NCI-H1105 (cell line): ENCODE results near the gene CYP26B1.

Experiments
- DNase-seq: peaks from one replicate; lab custom pipeline; 2025; lab: John Stamatoyannopoulos, UW

The CYP26B1 gene

DNA sequence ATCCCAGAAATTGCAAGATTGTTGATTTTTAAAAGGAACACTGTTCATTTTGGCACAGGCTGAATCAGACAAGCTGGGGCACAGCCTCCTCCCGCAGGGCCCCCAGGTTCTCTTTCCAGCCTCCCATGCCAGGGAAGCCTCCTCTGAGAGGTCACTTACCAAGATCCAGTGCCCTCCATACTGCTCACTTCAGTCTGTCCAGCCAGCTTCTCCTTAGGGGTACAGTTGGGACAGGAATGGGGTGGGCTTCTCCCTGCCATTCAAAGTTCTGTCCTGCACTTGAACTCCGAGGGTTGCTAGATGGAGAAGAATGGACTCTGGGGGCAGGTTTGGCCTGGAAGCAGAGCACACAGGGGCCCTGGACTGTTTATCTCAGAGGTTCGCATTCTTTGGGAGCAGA is 7.5 kb upstream of the CYP26B1 start:
- no peak for DNase-seq

DNA sequence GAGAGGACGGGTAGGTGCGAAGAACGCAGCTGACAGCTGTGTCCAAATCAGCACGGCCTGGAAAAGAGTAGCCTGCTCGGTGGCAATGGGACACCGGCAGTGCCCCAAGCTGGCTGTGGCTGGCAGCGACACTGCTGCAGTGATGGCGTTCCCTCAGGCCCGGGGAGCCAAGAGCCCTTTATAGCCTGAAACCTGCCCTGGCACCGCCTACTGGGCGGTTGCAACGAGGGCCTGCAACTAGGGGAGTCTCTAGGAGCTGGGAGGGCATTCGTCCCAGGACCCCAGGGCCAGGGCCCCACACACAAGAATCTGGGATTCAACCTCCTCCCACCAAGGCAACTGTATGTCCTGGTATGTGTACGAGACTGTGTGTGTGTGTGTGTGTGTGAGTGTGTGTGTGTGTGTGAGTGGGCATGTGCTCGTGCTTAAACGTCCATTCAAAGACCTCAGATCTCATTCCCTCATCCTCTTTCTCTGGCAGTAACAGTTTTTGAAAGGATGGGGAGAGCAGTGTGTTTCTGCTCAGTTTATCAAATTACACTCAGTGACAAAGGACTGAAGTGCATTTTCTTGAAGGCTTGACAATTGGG is 6.8 kb upstream of the CYP26B1 start:
- DNase-seq: no peak

DNA sequence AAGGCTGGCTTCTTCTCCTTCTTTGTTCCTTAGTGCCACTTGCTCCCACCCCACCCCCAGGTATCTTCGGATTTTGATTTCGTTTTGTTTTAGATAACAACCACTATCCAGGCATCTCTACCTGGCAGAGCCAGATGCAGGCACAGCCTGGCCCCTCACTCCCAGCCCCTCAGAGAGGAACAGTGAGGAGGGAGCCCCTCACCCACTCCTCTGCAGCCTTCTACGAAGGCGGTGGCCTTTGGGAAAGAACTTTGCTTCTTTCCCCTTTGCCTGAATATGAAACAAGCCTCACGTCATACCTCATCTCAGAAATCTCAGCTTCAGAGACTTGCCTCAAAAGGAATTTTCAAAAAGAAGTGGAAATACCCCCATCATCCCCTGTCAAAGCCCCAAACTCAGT is 6.3 kb upstream of the CYP26B1 start:
- DNase-seq: no peak

DNA sequence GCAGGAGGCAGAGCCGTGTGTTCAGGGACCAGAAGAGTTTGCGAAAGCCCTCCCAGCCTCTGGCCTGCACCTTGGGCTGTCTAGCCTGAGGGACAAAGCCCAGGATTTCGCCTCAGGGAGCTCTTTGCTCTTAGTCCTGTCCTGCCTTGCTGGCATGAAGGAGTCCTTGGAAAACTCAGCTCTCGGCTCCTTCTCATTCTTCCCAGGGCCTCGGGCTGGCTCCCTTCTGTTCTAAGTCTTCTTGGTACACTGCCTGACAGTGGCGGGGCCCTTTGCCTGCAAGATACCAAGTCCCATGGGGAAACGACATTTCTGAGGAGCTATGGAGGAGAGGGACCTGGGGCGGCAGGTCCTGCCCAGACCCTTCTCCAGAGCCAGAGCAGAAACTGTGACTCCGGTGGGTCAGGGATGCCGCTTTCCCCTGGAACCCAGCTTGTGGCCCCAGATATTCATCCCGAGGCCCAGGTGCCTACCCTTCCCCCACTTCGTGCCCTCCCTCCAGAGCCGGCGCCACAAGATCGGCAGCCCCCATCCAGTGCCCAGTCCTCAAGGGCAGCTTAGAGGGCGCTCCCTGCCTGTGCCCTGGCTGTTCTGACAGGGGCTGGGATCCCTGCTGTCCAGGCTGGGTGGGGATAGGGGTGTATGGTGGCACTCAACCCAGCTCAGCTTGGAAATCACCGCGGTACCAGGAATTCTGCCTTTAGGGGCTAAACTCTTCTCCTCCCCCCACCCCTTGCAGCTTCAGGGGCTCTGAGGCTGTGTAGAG is 5.5 kb upstream of the CYP26B1 start:
- no peak for DNase-seq

DNA sequence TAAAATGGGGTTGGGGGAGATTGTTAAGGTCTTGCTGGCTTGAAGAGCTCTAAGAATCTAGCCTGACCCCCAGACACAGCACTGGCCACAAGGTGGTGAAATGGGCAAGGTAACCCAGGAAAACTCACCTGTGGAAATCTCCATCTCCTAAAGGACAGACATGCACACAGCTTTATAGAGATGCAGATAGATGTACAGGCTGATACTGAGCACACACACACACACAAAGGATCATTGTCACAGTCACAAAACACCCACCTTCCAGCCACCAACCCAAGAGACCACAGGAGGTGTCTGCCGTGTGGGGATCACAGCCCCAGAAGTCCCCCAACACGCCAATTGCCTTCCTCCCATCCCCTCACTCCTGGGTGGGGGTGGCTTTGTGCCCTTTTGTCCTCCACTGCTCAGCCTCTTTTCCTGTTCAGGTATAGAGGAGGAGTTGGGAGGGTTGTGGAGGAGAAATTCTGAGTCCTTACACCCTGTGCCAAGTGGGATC is 3.2 kb upstream of the CYP26B1 start:
- no peak for DNase-seq

DNA sequence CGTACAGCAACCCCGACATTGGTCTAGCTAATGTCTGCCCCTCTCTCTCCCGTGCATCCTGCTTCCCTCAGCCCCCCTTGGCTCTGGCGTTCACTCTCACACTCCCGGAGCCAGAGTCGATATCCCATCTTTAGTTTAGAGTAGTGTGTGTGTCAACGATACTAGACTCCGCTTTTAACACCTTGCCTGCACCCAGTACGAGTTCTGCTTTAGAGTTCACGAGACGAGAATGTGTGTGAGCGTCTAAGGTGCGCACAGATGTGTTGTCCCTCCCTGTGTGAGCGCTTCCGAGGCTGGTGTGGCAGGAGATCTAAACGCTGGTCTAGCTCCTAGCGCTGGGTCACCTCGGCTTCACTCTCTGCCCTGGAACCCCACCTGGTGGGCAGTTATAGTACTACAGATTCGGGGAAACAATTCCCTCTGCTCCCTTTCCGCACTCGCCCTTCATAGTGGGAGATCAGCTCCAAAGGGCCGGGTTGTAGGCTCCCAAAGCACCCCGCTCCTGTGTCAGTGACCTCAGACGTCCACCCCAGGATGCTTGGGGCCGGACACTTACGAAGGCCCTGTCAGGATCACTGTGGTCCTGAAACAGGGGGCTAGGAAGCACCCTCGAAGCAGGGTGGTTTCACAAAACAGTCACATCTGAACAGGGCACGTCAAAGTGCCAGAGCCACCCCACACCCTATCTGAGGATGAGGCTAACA is 2.6 kb upstream of the CYP26B1 start:
- DNase-seq: peak; percentile 65

DNA sequence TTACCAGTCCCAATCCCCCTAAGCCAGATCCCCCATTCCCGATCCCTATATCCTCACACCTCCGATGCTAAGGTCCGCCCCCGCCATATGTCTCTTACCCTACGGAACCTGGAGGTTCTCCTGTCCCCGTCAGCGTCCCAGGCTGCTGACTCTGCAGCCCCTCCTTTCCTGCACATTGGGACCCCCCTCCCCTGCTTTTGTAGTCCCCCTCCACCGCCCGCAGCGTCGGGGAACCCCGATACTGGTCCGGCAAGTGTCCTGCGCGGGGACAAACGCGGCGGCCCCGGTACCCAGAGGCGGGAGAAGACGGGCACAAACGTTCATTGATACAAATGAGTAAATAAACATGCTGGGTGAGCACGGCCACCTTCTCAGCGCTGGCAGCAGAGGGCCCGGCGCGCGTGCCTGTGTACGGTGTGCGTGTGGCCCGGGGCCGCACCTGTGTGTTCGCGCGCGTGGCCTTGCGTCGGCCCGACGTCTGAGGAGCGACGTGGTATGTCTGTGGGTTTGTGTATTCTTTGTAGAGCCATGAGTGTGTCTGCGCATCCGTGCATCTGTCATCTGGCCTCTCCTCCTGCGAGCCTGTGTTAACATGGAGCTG is 2.0 kb upstream of the CYP26B1 start:
- peak; percentile 40 for DNase-seq

DNA sequence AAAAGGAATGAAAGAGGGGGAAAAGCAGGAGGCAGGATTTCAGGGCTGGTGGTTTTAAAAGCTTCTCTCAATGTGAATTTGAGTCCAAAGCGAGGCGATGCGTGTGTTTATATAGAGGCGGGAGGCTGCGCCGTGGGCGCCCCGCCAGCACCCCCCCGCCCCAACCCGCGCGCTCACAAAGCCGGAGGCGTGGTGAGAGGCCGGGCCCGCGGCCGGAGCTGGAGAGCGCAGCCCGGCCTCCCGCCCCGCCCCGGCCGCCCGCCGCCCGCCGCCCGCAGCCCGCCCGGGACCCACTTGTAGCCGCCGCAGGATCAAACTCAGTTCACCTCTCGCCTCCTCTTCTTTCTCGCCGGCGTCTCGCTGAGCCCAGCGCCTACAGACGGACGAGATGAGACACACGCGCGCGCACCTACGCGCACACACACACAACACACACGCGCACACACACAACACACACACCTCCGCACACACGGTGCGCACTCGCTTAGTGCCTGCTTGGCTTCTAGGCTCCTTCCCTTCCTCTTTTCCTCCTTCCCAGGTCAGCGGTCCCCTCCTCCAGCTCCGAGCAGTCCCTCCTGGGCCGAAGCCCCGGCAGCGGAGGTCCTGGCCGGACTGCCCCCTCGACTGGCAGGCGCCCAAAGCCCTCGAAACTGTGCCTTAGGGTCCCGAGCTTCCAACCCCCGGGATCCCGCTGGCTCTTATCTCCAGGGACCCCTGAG is 1.3 kb upstream of the CYP26B1 start:
- DNase-seq: no peak

DNA sequence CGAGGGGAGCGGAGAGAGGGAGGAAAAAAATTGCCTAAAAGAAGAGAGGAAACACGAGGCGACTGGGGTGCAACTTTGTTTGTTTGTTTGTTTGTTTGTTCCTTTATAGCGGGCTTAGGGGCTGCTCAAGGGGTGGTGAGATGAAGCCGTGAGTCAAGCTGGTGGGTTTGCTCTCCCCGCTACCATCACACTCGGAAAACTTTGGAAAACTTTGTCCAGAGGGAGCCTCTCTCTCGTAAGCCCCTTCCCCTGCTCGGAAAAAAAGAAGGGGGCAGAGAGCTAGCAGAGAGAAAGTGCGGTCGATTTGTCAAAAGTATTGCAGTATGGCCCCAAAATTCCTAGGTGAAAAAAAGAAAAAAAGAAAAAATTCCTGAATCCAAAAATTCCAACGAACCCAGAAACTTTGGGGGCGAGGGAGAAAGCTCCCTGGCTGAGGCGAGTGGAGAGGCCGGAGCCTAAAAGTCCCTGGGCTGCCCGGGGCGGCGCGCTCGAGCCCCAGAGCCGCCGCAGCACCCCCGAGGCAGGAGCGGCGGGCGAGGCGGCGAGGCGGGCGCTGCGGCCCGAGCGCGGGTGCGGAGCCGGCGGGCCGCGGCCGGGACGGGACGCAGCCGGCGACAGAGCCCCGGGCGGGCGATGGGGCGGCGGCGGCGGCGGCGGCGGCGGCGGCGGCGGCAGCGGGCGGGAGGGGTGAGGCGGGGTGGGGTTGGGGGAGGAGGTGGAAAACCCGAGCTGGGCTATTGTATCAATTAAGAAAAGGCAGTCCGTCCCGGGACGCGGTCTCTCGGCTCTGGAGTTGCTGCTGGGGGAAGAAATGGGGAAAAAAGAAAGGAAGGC is 558 bp upstream of the CYP26B1 start:
- no peak for DNase-seq

DNA sequence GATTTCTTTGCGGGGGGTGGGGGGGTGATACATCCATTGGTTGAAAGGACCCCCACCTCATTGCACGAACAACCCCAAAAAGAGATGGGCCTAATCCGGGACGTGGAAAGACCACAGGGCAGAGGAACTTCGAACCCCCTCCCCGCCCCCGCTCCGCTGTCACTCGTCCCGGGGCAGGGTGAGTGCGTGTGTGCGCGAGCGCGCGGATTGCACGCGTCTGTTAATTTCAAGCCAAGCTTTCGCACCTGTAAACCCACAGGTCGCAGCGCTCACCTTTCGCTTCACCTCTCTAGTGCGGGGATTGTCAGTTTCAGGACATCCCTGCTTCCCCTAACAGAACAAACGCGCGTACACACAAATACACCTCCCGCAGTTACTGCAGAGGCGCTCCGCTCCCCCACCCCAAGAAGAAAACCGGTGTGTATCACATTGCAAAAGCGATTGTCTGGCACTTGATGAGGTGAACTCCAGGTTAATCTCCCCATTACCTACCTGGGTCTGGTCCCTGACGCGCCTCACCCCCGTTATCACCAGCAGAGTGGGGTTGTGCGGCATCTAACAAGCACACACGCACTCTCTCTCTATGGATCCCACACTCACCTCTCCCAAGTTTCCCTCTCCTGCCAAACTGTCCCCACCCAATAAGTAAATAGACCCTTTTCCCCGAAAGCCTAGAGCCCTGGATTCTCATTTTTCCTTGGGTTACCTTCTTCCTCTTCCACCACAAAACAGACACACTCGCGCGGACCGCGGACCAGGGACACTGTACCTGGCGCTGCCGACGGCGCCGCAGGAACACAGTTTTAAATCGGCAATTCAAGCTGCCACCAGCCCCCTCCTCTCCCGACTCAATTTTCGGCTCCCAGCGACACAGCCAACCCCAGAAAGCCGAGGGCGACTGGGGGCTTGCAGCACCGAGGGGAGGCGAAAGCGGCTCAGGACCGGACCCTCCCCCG is 1.0 kb downstream of the CYP26B1 start:
- no peak for DNase-seq

DNA sequence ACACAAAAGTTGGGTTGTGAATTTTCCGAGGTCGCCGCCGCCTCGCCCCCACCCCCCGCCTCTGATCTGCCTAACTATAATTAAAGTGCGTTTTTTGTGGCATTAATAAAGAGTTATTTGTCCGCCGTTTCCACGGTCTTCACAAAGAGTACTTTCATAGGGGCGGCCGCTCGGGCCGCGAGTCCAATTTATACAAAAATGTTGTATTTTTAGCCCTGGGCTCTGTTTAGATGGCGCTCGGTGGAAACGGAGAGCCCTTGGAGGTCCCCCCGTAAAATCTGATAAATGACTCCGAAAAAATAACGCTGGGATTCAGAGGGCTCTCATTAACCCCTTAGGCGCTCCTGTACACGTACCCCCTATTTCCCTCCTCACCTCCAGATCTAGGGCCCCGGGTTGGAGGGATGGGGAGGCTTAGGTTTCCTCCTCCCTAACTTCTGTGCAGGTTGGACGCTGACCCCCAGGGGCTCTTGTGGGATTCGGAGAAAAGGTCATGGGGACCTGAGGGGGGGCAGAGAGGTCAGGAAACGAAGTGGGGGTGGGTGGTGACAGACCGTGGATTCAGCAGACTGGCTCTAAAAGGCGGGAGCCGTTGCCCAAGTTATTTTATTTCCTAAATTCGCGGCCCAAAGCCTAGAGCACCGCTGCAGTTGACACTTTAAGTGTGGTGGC is 1.9 kb downstream of the CYP26B1 start:
- DNase-seq: no peak

DNA sequence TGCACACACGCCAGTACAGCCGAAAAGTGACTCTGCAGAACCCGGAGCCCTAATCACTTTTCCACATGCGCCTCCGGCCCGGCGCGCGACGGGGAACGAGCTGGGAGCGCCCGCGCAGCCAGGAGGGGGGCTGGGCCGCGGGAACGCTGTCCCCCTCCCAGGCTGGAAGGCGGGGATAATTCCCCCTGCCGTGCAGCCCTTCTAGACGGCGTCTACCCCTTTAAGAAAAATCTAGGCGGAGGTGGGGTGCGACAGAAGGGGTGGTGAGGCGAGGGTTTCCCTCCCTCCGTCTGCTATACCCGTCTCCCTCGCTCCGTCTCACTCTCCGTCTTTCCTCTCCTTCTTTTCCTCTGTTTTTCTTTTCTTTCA is 2.4 kb downstream of the CYP26B1 start:
- DNase-seq: peak; percentile 41

DNA sequence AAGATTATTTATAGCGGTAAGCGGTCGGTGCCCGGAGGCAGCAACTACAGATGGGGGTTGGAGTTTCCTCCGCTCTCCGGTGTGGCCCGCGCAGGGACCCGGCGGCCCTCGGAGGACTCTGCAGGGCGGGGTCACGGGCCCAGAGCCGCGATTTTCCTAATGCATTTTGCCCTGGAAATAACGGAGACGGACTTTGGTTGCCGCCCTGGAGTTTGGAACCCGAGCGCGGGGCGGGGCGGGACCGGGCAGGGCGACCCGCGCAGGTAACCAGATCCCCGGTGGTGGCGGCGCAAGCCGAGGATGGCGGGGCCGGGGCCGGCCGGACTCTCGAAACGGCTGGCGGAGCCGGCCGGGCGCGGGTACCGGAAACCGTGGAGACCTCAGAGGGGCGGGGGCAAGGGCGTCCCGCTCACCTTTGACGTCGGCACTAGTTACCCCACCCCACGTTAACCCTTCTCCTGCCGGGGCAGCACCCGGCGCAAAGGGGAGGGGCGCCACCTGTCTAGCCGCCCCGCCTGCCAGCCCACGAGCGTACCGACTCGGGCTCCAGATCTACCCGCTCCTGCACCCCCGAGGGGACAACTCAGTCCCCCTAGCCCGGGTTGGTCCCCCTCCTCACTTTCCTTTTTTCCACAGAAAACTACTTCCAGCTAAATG is 2.9 kb downstream of the CYP26B1 start:
- peak; percentile 50 for DNase-seq

DNA sequence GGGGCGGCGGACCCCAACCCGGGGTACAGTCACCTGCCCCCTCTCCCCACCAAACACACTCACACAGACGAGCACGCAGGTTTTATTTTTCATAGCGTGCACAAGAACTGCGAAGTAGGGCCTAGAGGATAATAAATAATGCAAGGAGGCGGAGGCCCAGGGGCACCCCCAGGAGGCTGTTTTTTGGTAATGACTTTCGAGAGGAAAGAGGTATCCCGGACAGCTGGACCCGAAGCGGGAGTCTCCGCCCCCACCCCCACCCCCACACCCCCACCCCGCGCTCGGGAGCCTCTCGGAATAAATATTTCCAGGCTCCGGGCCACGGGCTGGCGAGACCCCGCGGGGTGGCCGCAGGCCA is 3.4 kb downstream of the CYP26B1 start:
- no peak for DNase-seq

DNA sequence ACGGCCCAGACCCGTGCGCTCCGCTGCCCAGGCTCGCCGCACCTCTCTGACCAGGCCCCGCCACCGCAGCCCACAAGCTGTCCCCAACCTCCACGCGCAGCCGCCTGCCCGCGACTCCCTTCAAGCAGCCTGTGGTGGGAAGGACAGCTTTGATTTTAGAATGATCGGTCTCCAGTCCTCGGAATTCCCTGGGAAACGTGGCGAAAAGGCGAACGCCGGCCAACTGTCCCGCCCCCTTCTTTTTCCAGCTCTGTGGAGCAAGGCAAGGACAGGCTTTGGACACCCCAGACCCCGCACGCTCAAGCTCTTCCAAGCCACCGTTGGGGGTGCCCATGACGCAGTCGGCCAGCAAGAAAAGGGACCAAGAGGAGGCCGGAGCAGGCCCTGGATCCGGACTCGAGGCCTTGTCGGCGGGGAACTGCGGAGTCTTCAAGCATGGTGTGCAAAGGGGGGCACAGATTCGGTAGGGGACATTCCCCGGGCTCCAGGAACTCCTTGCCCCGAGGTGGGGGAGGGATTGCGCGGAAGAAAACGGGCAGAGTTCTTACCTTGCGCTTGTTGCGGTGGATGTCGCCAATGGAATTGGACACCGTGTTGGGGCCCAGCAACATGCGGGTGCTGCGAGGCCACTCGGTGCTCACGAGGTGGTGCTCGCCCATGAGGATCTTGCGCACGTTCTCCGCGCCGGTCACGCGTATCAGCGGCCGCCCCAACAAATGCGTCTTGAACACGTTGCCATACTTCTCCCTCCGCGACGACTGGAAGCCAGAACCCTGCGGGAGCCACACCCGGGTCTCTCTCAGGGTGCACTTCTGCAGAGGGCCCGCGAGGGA is 4.0 kb downstream of the CYP26B1 start:
- no peak for DNase-seq

DNA sequence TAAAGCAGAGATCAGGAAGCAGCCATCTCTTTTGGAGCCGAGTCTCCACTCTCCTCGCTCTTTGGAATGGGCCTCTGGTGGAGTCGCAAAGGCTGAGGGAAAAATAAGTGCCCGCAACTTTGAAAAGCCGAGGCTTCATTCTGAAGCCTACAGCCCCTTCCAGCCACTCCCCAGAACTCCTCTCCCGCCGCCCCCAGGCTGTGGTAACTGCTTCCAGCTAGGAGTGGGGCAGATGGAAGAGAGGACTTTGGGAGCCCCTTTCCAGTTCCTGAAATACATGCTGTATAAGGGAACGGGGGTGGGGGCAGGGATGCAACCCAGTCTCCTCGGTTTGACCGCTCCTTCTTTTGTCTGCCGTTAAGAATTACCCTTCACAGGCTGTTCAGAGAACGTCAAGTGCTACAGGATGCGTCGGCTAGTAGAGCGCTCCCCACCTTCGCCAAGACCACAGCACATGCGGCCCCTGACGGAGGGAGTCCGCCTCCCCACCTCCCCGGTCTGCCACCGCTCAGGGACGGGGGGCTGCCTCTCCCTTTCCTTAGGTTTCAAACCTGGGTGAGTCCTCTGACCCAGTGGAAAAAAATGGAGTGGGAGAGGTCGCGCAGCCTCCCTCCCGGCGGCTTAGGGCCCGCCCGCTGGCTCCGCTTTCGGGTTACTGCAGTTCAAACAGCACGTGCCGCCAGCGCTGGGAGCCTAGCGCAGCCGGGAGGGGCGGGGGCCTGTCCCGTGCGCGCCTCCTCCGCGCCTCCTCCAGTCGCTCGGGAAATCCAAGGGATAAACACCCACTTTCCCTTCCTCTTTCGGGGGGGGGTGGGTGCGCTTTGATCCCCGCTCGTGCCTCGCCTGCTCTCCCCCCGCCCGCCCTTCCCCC is 4.9 kb downstream of the CYP26B1 start:
- no peak for DNase-seq

DNA sequence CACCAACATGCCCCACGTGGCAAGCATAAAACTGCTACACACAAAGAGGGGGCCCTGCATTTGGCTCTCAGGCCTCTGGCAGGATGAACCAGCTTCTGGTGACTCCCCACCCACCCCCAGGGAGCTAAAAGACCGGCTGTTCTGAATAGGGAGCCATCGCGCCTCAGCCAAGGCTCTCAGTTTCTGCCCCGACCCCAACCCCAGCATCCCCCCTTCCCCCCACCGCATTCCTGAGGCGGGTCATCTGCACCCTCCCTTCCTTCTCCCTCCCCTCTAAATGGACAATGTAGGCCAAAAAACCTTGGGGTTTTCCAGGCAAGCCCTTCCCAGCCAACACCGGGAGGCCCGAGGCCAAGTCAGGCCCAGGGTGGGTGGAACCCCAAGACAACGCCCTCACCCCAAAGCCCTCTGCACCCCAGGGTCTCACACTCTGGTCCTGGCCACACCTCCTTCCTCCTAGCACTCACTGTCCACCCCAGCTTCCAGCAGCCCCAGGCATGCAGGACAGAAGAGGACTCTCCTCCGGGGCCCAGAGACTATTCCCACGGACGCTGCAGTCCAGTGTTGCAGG is 5.7 kb downstream of the CYP26B1 start:
- no peak for DNase-seq
